Measurements from ENCODE around the gene RGS6. TPM values are rescaled to one million over a fixed set of nuclear protein-coding genes. Genes with fewer than 3 reads are reported as not detected.
"Not testable (repeated sequence)": the region's sequence is repeated elsewhere in the genome, so short reads cannot be mapped to it uniquely, and the experiment has no call there.

Gene RGS6
- not detected for total RNA-seq

DNA sequence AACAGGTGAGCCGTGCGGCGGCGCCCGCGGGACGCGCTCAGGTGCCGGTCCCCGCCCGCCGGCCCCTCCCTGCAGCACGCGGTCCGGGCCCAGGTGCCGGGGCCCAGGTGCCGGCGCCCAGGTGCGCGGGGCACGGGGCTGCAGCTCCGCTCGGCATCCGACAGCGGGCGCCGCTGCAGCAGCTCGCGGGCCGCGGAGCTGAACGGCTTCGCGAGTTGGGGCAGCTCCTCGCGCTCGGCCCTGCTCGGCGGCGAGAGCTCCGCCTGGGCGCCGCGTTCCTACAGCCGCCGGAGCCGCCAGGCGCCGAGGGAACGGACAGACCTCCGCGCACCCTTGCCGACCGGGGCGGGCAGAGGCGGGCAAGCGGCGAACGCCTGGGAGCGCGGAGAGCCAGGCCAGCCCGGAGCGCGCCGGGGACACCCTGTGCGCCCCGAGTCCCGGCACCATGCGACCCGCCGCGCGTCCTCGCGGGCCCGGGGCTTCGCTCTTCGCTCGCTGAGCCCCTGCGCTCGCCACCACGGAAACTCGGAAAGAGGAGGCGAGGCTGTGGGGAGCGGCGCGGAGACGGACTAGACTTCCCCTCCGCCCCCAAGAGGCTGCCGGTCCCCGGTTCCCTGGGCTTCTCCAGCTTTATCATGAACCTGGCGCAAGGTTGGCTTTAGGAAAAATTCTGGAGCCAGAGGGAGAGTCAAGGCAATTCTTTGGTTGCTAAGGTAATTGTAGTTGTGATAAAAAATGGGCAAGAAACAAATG is at the start of gene RGS6:
RGS6 (plus strand) TSS at position 201 of the 753 bp plus-strand sequence.
- no peak for DNase-seq

DNA sequence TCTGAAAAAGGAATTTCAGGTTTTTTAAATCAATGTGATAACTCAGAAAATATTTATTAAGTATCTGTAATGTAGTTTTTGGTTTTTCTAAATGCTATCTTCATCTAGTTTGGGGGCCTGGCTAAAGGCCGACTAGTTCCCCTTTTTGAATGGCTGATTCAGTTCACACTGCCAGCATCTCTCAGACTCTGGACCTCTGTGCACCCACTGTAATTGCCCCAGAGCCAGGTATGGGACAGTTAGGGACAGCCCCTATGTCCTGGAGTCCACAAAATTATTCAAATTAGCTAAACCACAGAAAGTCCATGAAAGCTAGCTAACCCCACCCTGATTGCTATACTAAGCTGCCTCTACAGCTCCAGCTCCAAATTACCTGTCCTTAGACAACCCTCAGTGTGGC is 49.1 kb upstream of the RGS6 start:
- no peak for DNase-seq

DNA sequence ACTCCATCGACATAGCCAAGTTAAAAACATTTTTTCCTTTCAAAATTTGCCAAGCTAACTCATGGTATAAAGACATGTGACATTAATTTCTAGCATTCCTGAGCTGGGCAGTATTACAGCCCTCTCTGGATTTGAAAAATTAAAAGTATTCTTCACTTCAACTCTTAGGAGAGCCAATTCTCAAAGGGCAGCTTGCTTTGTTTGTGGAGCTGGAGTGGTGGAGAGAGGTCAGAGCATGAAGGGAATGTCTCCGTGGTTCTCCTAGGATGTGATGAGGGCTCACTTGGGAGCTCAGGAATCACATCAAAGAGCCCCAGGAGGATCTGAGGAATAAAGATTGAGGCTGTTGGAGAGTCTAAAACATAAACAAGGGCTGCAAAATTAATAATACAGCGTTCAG is 46.9 kb upstream of the RGS6 start:
- DNase-seq, result no peak

DNA sequence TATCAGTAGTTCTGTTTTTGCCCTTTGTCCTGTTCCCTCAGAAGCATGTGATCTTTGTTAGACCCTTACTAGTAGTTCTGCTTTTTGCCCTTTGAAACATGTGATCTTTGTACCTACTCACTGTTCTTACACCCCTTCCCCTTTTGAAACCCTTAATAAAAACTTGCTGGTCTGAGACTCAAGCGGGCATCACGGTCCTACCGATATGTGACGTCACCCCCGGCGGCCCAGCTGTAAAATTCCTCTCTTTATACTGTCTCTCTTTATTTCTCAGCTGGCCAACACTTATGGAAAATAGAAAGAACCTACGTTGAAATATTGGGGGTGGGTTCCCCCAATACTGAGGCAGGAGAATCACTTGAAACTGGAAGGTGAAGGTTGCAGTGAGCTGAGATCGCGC is 44.4 kb upstream of the RGS6 start:
- DNase-seq, result not testable (repeated sequence)

DNA sequence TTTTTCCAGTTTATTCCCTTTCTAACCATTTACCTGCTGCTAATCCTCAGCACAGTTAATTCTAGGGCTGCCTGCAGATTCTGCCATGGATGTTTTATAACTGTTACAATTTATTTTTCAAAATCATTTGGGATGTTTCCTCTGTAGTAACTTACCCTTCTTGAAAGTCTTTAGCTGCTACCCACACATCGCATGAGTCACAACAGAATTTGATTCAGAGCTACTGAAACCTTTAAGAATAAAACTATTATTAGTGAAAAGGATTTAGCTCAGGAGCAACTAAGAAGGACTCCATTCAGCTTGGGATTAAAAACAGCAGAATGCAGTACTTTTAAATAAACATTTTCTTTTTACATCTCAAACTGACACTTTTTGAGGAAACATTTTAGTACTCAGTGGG is 41.7 kb upstream of the RGS6 start:
- DNase-seq, result no peak

DNA sequence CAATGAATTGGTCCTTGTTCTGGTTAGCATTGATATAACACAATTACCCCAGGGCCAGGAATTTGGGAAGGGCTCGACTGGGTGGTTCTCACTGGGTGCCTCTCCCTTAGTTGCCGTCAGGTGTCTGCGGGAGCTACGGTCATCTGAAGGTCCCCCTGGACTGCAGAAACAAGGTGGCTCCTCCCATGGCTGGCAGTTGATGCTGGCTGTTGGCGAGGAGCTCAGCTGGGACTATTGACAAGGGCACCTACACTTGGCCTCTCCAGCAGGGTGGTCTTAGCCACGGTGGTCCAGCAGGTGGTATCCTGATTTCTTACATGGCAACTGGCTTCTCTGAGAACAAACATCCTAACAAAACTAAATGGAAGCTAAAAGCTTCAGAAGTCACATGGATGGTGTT is 41.0 kb upstream of the RGS6 start:
- DNase-seq, result no peak

DNA sequence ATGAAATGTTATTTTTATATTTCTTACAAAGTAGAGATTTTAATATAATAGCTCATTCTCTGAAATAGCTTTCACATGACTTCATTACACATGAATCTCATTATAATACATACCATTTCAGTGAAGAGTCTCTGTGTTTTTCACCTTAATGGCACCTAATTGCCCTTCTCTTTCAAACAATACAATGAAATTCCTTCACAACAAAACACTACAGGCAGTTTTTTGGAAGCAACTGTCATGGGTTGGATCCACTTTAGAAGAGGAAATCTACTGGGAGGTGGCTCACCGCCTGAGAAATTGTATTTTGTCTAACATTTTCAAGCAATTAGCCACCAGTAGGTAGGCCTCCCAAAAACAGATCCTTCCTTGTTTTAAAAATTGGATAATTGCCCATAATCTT is 40.3 kb upstream of the RGS6 start:
- DNase-seq, result no peak

DNA sequence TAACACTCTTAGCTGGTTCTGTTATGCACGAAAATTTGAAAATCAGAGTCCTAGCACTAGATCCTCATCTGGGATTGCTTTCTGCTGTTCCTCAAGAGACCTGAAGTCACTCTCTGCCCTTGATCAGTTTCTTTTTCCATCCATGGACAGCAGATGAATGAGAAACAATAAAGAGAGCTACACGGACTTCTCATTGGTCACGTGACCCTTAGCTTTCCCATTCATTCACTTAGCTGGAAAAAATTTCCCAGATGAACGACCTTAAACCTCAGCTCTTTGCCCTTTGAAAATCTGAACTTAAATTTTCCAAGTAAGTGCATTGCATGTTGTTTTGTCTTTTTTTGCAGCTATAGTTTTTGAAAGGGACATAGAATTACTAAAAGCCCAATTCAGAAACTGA is 27.2 kb upstream of the RGS6 start:
- no peak for DNase-seq

DNA sequence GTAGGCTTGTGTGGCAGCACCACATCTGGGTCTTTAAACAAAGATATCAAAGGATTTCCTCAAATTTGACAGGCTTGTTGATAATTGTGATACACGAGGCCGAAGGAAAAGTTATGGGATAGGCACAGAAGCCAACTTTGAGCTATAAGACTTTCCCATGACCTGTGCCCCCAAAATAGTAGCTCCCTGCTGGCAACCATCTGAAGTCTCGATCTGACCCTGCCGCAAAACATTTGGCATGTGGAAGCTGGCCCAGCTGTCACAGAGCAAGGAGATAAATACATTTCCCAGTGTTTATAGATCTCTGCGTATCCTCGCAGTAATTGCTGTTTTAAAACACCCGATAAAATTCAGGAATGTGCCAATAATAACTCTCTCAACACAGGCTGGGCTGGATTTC is 26.4 kb upstream of the RGS6 start:
- no peak for DNase-seq

DNA sequence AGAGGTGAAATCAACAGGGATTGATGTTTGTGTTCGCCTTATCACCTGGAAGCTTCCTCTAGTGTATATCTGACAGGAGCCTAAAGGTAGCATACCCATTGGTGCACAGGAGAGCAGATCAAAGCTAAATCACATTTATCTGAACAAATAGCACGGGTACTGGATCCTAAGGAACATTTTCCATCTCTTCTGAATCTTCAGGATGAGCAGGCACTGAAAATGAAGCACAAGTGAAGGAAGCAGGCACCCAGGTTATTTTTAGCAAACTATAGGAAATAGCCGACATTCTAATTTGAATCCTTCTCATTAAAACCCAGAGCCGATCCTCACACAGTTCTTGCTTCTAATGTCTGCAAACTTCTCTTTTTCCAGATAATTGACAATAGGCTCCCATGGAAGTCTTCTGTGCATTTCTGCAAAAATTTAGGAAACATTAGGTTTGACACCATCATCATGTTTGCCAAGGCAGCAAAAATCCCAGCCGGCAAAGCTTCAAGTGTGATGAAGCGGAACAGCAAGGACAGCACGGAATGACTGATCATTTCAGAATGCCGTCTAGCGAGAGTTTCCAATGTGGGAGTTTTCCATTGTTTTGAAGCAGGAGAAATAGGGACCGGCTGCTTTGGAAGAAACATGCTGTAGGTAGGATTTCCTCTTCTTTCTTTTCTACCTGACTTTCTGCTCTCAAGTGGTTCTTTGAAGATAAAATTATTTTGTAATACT is 24.3 kb upstream of the RGS6 start:
- DNase-seq, result no peak

DNA sequence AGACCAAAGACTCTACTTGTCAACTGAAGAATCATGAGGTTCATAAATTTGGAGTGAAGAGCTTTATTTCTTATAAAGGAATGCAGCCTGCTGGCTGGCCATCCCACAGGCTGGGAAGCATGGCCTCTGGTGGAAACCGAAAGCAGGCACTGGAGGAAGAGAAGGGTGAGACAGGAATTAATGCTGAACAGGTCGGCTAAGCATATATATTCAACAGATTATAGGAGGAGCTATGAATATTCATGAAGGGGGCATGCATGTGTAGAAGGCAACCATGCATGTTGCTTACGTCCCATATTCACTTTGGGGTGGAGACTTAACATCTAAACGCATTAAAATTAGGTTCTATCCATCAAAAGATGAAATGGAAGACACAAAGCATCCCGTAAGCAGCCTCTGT is 20.6 kb upstream of the RGS6 start:
- DNase-seq, result no peak

DNA sequence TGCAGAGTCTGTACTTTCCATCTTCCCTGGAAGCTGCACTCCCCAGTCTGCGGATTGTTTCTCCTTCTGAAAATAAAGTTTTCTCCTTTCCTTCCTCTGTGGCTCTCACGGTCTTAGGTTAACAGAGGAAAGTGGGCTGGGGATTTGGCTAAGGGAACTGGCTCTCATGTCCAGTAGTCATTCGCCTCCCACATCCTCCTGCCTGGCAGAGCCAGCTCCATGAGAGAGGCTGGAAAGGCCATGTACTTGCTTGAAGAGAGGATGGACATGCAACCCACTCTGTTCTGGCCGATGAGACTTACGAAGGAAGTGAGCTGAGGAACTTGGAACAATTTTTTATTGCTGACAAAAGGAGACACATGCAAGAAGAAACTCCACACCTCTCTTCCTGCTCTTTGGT is 18.9 kb upstream of the RGS6 start:
- no peak for DNase-seq

DNA sequence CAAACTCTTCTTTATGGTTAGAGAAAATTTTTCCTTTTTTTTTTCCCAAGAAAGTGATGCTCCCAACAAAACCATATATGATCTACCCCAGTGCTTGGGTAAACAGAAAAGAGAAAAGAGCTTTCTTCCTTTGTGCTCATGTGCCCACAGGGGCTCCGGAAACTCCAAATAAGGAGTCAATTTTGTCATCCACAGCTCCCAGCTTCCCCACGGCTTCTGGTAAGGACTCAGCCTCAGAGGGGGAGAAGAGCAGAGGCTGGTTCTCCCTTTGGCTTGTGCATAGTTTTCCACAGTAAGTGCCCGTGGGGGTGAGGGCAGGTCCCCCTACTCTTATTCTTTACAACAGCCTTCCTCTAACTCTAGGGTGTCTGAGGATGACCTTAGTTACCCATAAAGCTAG is 13.3 kb upstream of the RGS6 start:
- DNase-seq, result no peak

DNA sequence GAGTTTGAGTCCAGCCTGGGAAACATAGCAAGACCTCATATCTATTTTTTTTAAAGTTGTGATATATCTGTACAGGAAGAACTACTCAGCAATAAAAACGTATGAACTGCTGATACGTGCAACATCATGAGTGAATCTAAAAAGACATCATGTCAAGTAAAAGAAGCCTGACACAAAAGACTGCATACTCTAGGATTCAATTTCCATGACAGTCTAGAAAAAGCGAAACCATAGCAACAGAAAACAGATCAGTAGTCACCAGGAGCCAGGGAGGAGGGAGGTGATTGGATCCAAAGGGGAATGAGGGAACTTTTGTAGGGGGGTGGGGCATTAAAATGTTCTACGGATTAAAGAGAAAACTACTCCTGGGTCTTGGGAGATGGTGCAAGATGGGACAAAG is 8.7 kb upstream of the RGS6 start:
- no peak for DNase-seq

DNA sequence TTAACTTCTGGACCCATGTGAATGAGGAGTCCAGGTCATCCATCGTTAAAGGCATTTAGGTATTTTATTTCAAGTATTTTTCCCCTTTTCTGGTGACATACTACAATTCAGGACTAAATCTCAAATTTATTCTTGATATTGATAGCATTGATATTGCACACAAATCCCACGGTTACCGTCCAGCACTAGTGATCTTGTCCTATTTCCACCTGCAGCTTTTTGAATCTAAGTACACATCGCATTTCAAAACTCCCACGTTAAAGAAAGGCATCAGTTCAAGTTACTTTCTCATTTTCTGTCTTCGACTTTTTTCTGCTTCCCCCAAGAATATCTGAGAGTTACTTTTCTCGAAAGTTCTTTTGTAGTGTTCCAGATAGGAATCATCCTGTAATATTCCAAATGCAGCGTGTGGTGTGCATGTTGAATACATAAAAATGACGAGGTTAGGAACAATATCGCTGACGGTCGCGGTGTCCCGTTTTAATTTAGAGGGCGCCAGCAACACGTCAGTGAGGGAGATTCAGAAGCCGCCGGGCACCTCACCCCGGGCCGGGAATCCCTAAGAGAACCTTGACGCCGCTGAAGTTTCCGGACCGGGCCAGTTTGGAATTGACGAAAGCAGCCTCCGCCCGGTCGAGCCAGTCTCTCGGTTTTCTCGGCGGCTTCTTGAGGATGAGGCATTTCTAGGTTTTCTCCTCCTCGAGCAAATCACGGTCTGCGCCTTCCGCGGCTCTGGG is 569 bp upstream of the RGS6 start:
- DNase-seq, result no peak

DNA sequence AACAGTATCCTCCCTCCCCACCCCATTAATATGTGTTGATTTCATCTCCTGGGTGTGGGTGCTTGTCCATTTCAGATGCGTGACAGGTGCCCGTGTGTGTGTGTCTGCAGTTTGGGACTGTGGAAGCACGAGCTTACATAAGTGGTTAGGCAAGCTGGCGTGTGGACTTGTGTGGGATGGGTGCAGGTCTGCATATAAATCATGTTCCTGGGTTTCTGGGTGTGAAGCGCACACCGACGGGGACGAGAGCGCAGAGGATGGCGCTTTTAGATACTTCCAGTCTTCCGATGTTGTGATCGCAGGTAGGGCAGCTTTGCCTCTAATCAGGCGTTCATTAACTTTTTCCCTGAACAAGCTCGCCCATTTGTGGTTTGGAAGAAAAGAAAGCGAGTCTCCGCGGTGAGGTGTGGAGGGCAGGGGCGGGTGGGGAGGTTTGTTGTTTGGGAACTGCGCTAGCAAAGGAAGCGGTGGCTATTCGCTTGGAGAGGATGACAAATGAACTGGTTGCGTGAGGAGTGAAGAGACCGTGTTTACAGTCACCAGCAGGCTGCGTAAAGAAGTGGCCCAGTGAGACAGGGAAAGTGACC is 865 bp downstream of the RGS6 start:
- DNase-seq, result no peak

DNA sequence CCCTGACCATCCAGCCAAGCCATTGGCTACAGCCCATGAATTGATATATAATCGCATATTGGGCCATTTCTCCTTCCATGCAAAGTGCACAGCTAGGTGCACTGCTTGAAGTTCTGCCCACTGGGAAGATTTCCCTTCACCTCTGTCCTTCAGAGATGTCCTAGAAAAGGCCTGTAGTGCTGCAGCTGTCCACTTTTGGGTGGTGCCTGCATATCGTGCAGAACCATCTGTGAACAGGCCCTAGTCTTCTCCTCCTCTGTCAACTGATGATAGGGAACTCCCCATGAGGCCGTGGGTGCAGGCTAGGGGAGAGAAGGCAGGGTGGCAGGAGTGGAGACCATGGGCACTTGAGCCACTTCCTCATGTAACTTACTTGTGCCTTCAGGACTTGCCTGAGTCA is 6.0 kb downstream of the RGS6 start:
- DNase-seq, result not testable (repeated sequence)

DNA sequence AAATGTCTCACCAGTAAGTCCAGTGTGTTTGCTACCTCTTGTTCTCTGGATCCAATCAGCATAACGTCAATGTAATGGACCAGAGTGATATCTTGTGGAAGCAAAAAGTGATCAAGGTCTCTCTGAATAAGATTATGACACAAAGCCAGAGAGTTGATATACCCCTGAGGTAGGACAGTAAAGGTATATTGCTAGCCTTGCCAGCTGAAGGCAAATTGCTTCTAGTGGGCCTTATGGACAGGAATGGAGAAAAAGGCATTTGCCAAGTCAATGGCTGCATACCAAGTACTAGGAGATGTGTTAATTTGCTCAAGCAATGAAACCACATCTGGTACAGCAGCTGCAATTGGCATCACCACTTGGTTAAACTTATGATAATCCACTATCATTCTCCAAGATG is 7.1 kb downstream of the RGS6 start:
- not testable (repeated sequence) for DNase-seq

DNA sequence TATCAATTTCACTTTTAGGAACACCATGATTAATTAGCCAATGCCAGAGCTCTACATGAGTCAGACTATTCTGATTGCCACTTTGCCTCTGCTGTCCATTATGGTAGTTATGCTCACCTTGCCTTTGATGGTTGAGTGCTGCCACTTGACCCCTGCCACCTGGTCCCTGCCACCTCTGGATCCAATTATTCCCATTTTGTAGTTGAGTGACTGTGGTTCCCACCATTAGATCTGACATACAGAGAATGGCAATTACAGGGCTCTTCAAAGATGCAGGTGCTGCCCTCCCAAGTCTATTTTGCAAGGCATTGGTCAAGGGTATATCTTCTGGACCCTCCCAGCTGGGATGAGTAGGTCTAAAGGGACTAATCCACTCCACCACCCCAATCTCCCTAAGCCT is 8.3 kb downstream of the RGS6 start:
- not testable (repeated sequence) for DNase-seq

DNA sequence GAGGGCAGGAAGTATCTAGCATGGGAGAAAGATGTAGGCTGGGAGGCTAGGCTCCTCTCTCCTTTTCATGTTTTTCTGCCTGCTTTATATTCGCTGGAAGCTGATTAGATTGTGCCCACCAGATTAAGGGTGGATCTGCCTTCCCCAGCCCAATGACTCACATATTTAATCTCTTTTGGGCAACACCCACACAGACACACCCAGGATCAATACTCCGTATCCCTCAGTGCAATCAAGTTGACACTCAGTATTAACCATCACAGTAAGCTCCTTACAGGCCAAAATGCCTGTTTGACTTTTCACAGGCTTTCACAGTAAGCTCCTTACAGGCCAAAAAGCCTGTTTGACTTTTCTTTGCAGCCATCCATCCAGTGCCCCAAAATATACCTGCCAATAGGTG is 9.4 kb downstream of the RGS6 start:
- not testable (repeated sequence) for DNase-seq

DNA sequence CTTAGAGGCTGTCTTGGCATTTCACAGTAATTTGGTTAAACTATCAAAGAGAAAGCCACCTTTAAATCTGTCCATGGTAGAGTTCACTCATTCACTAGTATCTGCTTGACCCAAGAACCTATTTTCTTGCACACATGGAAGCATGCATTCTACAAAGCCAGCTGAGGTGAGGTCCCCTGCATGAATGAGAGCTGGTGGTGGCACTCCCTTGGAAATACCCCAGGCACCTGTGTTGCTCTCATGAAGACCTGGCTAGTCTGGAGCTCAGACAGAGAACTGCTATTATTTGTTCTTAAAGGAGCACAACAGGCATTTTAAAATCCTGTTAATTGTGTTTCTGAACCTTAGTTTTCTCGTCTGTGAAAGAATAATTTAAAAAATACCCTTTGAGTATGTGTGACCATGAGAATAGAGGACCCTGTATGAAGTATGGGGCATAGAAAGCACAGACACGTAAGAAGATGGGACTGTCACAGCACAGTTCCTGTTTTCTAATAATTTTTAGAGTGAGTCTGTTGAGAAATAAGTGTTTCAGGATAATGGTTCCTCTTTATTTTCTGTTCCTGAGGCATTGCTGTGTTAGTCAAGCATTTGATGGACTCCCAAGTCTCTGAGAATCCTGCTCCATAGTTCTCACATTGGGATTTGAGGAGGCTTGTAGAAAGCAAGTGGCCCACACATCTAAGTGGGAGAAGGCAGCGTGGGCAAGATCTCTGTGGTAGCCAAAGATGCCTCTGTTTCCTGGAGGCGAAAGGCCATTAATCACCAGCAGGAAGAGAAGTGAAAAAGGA is 10.9 kb downstream of the RGS6 start:
- no peak for DNase-seq

DNA sequence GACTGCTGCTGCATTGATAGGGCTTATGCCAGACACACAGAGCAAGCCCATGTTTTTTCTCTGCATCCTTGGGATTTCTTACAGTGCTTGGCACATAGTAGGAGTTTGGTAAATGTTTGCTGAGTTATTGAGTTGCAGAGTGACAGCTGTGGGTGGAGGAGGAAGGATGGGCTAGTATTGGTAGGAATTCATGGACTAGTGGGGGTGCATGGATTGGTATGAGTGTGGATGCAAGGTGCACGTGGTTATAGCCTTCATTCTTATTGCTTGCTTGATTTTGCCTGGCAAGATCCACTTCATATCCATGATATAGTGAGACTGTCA is 11.4 kb downstream of the RGS6 start:
- no peak for DNase-seq

DNA sequence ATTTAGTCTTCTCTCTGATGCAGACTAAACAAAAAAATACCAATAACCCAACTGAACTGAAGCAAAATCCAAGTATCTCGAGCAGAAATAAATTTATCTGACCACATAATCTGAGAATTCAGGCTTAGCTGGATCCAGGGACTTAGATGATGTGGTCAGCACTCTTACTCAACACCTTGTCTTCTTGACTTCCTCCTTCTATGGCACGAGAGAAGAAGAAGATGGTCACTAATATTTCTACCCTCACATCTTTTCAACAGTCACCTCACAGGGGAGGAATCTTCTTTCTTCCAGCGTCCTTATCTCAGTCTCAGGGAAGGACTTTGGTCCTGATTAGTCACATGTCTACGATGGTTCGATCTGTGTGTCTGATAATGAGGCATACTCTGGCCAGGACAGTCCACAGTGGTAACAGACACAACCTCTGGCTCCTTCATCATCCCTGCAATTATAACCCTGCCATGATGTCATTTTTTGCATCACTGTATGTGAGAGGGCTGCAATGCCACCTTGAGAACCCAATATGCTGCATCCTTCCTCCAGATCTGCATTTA is 15.8 kb downstream of the RGS6 start:
- DNase-seq, result no peak
